Right lobe of liver (tissue), 4 donors: ENCODE results near the gene MAT2A.

ENCODE experiments used
- CTCF ChIP-seq, 4 donors: fragments of 200-600 bp in 3 of 4; fragments of 450-650 bp in 1 of 4; IDR thresholded peaks; one replicate each; pipeline versions ENCODE4 v1.5.1 to v1.8.0; 2016 to 2022; ENCODE audit warnings: antibody characterized with exemption in 4 of 4, mild to moderate bottlenecking in 2 of 4
- POLR2A ChIP-seq: fragments of 450-650 bp; IDR thresholded peaks from one replicate; pipeline ENCODE4 v1.6.1; 2017; ENCODE audit warnings: antibody characterized with exemption, mild to moderate bottlenecking
- donor health status: DM: no; HTN: no; CAD: no.
- donor health status: DM: no; HTN: no; CAD: no.
- donor health status: DM: no; HTN: yes; CAD: no.

- no peak for TF ChIP-seq CTCF (IDR thresholded peaks at IDR 0.05)
- TF ChIP-seq POLR2A: no peak
Measured at GRCh38 chr2:85575739-85576138, 36.8 kb downstream of the MAT2A start.
